Ishikawa (cell line): ENCODE measurements around the gene NR2F1-AS1.

Experiments
- CEBPB ChIP-seq: IDR thresholded peaks from 2 replicates; pipeline ENCODE4 v1.6.1; 2012
- CREB1 ChIP-seq: IDR thresholded peaks from 2 replicates; pipeline ENCODE4 v1.6.1; 2012; ENCODE audit warnings: low read depth
- EGR1 ChIP-seq: IDR thresholded peaks from 2 replicates; pipeline ENCODE4 v1.6.1; 2012
- EP300 ChIP-seq: IDR thresholded peaks from 2 replicates; pipeline ENCODE4 v1.6.1; 2012; ENCODE audit warnings: borderline replicate concordance
- FOXM1 ChIP-seq: IDR thresholded peaks from 2 replicates; pipeline ENCODE4 v1.6.1; 2012; ENCODE audit warnings: low read depth, borderline replicate concordance
- MAX ChIP-seq: IDR thresholded peaks from 2 replicates; pipeline ENCODE4 v1.6.1; 2012
- NFIC ChIP-seq: IDR thresholded peaks from 2 replicates; pipeline ENCODE4 v1.6.1; 2012
- RAD21 ChIP-seq: IDR thresholded peaks from 2 replicates; pipeline ENCODE4 v1.6.1; 2012; ENCODE audit warnings: low read depth
- REST ChIP-seq: IDR thresholded peaks from 2 replicates; pipeline ENCODE4 v1.6.1; 2012; ENCODE audit warnings: low read depth, mild to moderate bottlenecking
- TAF1 ChIP-seq: IDR thresholded peaks from 2 replicates; pipeline ENCODE4 v1.6.1; 2012; ENCODE audit warnings: low read depth, mild to moderate bottlenecking
- TCF12 ChIP-seq: IDR thresholded peaks from 2 replicates; pipeline ENCODE4 v1.6.1; 2012; ENCODE audit warnings: low read depth
- TEAD4 ChIP-seq: IDR thresholded peaks from 2 replicates; pipeline ENCODE4 v1.6.1; 2012
- YY1 ChIP-seq: IDR thresholded peaks from 2 replicates; pipeline ENCODE4 v1.6.1; 2012; ENCODE audit warnings: low read depth
- ZBTB7A ChIP-seq: IDR thresholded peaks from 2 replicates; pipeline ENCODE4 v1.6.1; 2012; ENCODE audit warnings: low read depth
- TF ChIP-seq, protein P1 (sequence below): IDR thresholded peaks from 2 replicates; pipeline ENCODE4 v1.6.1; 2012

Gene NR2F1-AS1

GRCh38 chr5:93604644-93605515 is 23.9 kb upstream of the NR2F1-AS1 start:
- TF ChIP-seq FOXM1 (no peak), EP300 (no peak), TAF1 (no peak), RAD21 (no peak), NFIC (no peak), ZBTB7A (no peak), REST (no peak), CEBPB (no peak), TEAD4 (no peak), YY1 (no peak), MAX (no peak), CREB1 (no peak), TCF12 (no peak), EGR1 (no peak)
- TF ChIP-seq, protein P1, sequence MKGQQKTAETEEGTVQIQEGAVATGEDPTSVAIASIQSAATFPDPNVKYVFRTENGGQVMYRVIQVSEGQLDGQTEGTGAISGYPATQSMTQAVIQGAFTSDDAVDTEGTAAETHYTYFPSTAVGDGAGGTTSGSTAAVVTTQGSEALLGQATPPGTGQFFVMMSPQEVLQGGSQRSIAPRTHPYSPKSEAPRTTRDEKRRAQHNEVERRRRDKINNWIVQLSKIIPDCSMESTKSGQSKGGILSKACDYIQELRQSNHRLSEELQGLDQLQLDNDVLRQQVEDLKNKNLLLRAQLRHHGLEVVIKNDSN, result no peak

- TF ChIP-seq TEAD4 (no peak), FOXM1 (no peak), YY1 (no peak), CEBPB (no peak), TAF1 (no peak), CREB1 (no peak), RAD21 (no peak), NFIC (no peak), ZBTB7A (no peak), TCF12 (no peak), MAX (no peak), EGR1 (no peak), EP300 (no peak), REST (no peak)
- TF ChIP-seq, protein P1, result no peak
These were observed 23.0 kb upstream of the NR2F1-AS1 start for GRCh38 chr5:93603793-93604643.

DNA sequence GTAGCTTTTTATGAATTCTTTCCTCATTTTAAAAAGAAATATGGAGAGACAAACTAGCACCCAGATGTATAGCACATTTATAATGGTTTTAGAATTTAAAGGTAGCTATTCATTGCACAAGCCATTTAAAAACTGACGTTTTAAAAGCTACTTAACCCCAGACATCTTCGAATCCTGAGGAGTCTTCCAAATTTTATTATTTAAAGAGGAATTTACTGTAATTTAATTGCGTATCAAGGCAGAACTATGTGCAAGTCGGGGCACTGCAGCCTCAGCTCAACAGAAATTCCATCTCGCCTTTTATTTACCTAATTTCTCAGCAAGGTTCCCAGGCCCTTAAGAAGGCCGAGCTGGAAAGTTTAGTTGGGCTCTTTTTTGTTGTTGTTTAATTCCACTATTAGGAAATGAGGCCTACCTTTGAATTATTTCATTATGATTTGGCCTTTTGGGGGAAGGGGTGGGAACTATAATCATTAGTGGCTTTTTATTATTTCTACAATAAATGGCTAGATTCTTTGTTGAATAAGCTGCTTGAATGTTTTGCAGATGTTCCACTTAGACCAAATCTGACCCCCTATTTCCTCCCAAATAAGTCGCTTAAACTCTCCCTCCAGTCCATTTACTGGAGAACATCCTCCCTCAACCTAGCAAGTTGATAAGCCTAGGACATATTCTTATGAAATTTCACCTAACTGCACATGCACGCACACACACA is 22.2 kb upstream of the NR2F1-AS1 start:
- no peak for TF ChIP-seq MAX
- no peak for TF ChIP-seq RAD21
- TF ChIP-seq REST, result no peak
- no peak for TF ChIP-seq NFIC
- no peak for TF ChIP-seq TCF12
- TF ChIP-seq ZBTB7A, result no peak
- no peak for TF ChIP-seq CREB1
- no peak for TF ChIP-seq YY1
- no peak for TF ChIP-seq FOXM1
- TF ChIP-seq, protein P1, result no peak
- no peak for TF ChIP-seq TAF1
- no peak for TF ChIP-seq TEAD4
- no peak for TF ChIP-seq EGR1
- no peak for TF ChIP-seq CEBPB
- TF ChIP-seq EP300, result no peak
